GM18870 (cell line): ENCODE measurements around the gene MICALL1.
A peak's percentile ranks its signal among the peaks of the same experiment; 100 is the strongest.

Experiments used
- ATAC-seq: cut with Tn5 transposase; IDR thresholded peaks from one replicate; pipeline ENCODE4 v1.9.1; 2021; ENCODE audit warnings: moderate library complexity; ENCODE audit not compliant: unreplicated experiment

MICALL1 gene, protein sequence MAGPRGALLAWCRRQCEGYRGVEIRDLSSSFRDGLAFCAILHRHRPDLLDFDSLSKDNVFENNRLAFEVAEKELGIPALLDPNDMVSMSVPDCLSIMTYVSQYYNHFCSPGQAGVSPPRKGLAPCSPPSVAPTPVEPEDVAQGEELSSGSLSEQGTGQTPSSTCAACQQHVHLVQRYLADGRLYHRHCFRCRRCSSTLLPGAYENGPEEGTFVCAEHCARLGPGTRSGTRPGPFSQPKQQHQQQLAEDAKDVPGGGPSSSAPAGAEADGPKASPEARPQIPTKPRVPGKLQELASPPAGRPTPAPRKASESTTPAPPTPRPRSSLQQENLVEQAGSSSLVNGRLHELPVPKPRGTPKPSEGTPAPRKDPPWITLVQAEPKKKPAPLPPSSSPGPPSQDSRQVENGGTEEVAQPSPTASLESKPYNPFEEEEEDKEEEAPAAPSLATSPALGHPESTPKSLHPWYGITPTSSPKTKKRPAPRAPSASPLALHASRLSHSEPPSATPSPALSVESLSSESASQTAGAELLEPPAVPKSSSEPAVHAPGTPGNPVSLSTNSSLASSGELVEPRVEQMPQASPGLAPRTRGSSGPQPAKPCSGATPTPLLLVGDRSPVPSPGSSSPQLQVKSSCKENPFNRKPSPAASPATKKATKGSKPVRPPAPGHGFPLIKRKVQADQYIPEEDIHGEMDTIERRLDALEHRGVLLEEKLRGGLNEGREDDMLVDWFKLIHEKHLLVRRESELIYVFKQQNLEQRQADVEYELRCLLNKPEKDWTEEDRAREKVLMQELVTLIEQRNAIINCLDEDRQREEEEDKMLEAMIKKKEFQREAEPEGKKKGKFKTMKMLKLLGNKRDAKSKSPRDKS

DNA sequence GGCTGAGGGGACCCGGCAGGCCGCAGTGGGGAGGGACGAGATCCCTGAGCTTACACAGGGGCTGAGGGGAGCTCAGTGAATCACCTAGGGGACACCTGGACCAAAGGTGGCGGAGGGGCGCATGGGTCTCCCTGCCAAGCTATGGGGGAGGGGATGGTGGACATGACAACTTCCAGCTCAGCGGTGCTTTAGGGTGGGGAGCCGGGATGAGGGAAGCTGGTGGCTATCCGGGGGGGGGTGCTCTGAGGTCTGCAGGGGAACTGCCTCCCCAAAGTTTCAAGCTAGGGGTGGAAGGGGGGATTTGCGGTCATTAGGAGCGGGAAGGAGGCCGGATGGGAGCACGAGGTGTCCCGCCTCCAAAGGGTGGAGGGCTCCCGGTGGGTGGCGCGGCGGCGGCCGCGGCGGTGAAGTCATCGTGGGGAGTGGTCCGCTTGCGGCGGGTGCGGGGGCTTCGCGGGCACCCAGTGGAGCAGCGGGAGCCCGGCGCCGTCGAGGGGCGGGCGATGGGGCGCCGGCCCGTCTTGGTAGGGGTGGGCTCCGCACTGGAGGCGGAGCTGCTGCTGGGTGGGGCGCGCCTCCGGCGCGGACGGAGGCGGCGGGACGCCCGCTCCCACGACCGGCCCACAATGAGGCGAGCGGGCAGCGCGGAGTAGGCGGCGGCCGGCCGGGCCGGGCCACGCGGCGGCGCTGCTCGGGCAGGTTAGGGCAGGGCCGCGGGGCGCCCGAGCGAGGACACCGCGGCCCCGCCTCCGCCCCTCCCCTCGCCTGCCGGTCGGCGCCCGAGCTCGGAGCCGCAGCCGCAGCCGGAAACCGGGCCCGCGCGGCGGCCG lies at the start of gene MICALL1:
MICALL1 (plus strand) TSS at position 764 of the 830 bp plus-strand sequence. CDS start 126 bp downstream, outside the sequence.
- ATAC-seq, result no peak

DNA sequence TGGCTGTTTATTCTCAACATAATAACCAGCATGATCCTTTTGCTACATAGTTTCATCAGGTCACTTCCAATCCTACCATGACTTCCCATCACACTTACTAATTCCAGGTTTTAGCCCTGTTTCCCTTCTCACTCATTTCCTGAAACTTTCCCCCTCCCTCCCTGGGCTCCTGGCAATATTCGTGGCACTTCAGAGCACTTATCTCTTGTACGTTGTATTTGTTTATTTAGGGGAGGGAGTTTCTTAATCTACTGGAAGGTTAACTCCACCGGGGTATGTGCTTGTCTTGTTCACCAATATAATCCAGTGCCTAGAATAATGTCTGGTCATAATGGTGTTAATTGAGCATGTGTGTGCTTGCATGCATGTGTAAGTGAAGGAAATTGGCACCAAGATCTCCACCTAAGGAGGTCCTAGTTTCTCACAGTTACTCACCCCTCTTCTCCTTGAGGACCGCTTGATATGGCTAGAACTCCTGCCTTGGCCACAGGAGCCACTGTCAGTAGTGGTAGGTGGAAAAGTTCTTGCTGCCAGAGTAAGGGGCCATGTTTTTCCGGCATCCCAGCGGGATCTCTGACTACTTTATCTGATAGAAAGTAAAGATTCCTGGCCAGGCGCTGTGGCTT lies 45.2 kb upstream of the MICALL1 start:
- no peak for ATAC-seq

DNA sequence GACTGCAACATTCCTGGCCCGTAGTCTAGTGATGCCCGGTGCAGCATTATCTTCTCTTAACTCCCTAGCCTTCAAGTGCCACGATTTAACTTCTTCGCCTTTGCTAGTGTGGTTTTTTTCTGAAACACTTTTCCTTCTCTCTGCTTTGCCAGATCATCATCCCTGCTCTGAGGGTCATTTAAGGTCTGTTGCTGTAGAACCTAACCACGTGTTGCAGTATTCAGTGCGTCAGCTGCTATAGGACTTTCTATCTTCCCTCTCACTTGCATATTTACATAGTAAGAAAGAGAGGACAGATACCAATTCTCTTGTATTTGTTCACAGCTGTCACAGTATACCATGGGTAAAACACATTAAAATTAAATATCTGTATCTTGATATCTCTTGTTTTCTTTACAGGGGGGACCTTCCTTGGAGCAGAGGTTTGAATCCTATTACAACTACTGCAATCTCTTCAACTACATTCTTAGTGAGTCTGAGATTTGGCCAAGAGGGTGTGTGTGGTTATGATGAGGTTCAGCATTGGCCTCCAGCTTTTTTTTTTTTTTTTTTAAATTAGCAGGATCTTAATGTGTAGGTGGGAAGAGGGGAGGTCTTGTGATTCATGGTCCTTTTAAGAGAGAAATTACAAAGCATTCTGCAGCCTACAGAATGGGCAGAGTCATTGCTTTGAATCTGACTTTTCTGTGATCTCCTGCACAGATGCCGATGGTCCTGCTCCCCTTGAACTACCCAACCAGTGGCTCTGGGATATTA lies 43.3 kb upstream of the MICALL1 start:
- no peak for ATAC-seq

DNA sequence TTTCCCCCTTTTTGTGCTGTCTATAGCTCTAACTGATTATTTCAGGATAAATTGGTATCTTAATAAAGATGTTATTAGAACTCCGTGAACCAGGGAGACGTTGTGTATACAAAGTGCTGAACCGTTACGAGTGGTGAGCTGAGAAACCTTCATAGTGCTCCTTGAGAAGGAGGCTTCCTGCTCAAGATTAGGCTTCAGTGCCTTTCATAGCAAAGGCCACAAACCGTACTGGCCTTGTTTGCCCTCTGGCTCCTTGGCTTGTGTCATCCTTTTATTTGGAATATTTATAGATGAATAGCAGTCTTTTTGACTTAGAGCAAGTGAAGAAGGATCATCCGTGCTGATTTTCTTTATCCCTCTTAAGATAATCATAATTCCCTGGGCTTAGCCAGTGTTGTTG lies 40.6 kb upstream of the MICALL1 start:
- ATAC-seq, result no peak

DNA sequence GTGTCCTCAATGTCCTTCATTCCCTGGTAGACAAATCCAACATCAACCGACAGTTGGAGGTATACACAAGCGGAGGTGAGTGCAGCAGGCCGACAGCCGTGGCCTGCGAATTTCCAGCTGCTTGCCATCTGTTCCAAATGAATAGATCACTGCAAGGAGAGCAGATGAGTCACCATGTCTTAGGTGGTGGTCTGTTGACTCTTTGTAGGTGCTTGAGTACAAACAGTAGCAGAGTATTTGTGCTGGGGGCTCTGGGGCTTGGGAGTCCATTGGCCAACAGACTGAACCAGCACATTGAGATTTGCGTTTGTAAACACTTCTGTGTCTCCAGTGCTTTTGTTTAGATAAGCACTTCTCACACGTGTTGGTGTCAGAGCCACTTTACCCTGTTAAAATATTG lies 35.8 kb upstream of the MICALL1 start:
- ATAC-seq, result no peak

DNA sequence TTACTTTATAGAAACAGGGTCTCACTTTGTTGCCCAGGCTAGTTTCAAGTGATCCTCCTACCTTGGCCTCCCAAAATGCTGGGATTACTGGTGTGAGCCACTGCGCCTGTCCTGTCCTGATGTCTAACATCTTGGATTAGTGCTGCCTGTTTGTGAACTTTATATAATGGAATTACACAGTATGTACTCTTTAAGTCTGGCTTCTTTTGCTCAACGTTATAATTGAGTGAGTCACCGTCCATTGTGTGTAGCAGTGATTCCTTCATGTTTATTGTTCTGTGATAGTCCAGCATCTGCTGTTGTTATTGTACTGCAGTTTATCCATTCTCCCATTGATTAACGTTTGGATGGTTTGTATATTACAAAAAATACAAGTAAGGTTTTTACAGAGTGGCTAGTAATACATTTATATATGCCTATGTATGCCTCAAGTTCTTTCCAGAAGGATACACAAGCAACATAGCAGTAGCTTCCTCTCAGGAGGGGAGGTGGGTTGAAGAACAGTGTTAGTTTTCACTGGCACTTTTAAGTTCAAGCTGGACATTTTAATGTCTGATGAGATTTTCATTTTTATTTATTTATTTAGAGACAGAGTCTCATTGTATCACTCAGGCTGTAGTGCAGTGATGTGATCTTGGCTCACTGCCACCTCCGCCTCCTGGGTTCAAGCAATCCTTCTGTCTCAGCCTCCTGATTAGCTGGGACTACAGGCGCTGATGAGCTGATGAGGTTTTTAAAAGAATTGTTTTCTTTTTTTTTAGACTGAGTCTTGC lies 25.2 kb upstream of the MICALL1 start:
- ATAC-seq, result no peak

DNA sequence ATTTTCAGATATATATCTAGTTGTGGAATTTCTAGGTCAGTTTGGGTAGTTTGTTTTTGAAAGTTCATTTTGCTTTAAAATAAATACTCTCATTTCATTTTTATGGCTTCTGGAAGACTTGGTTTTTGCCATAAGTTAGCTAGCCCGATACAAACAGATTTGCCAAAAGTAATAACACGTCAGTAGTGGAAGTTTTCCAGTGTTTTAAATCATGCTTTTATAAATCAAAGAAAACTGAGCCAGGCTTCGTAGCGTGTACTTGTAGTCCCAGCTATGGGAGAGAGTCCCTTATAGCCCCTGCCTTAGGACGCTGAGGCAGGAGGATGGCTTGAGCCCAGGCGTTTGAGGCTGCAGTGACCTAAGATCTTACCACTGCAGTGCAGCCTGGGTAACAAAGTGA lies 21.7 kb upstream of the MICALL1 start:
- no peak for ATAC-seq

DNA sequence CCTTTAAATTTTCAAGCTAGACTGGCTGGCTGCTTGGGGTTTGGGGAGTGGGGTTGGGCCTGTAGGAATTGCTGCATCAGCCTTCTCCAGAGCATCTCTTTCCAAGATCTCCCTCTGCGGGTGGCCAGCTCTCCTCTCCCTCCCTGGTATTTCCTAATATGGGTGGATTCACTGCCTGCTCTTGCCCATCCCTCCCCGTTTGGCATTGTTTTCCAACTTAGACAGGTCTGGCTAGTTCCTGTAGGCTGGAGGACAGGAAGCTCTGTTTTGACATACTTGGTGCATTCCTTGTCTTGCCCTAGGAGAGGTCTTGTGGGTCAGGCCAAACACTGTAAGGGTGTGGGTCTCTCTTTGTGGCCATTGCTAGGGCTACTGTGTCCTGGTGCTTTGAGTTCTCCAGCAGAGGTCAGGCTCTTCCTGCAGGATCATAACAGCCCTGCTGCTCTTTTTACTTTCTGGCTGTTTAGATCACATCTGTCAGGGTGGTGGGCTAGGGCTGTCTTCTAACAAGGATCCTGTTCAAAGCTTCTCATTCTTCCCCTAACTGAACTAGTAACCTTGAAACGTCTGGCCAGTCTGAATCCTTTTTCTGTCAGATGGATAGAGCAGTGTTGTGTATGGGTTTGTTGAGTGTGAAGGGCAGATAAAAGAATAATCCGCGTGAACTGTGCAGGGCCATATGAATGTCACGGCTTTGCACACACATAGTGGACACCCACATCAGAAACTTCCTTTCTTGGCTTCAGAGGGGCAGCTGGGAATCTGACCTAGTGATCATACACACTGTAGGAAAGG lies 18.3 kb upstream of the MICALL1 start:
- no peak for ATAC-seq

DNA sequence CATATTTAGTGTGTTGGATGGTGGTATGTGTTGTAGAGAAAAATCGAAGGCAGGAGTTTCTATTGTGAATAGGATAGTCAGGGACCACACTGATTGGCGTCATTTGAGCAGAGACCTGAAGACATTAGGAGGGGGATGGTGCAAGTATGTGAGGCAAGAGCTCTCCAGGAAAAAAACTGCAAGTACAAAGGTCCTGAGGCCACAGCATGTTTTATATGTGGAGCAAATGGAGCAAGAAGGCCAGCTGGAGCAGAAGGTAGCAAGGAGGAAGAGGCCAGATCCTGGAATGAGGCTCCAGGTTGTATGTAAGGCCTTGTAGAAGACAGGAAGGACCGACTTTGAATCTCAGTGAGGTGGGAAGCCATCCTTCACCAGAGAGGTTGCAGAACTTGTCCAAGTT lies 14.2 kb upstream of the MICALL1 start:
- no peak for ATAC-seq

DNA sequence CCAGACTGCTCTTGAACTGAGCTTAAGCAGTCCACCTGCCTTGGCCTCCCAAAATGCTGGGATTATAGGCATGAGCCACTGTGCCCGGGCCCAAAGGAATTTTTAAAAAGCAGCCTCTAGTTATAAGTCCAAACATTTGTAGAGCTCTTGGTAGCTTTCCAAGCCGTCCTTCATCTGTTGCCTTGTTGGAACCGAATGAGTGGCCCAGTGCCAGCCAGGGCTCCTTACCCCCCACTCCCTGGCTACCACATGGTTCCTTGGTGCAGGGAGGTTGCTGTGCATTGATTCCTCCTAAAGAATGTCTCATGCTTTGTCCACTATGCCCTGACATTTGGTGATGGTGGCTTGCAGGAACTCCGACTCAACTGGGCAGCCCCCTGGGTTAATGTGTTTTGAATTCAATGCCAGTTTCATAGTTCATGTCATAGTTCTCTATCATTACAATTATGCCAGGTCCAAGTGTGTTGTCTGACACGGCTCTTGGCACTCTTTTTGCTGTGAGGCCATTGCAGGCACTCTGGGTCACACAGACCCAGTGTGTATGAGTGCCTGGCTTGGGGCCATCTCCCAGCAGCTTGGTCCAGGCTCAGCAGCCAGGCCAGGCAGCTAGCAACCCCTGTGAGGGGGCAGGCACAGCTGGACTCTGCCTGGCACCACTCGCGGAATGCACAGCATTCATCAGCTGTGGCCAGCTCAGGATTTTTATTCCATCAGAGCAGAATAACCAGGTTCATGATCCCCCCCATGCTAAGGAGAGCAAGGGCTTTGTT lies 13.3 kb upstream of the MICALL1 start:
- no peak for ATAC-seq

DNA sequence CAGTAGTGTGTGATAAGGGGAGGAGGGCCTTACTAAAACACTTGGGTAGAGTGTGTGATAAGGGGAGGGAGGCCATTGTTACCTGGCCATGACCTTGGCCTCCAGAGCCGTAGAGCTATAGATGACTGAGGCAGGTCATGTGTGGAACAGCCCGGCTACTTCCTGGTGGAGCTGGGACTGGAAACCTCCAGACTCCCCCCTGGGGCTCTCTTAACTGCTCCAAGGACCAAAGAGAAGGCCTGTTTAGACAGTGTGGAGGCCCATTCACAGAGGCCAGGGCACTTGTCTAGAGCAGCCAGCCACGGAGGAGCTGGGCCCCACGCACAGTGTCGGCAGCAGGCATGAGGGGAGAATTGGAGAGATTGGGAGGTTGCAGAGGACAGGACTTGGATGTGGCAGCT lies 12.5 kb upstream of the MICALL1 start:
- ATAC-seq, result no peak

DNA sequence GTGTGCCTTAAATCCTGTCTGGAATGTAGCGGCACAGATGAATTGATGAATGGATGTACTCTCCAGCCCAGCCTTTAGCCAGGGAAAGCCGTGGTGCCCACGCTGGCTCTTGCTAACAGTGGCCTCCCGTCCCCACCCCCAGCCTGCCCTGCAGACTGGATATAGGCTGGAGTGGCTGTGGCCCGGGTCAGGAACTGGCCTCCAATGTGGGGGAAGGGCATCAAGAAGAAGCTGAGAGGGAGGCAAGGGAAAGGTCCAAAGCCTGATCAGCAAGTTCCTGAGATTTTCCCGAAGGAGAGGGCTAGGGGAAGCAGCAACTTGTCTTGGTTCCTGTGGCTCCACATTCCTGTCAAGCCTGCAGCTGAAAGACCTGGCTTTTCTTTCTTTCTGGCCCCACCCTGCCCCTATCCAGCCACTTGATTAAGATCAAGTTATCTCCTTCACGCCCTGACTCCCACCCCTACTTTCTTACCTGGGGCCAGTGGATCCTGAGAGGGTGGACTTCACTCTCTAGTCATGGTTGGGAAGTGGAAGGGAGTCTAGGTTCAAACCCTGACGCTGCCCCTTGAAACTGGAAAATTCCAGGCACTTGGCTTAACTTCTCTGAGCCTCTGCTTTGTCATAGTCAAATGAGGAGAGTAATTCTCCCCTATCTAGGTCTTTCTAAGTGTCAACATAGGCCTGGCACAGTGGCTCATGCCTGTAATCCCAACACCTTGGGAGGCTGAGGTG lies 11.0 kb upstream of the MICALL1 start:
- no peak for ATAC-seq

DNA sequence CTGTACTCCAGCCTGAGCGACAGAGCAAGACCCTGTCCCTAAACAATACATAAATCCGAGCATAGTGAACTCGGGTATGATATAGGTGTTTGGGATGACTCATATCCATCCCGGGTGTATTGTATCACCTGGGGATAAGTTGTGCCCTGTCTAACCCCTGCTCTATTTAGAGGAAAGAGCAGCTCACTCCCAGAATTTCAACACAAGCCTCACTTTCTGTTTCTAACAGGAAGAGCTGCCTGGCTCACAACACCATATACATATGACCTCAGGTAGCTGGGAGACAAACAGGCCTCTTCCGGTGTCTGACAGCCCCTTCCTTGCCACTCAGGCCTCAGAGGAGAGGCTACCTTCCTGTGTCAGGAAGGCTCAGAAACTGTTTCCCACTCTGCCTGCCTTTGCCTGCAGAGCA lies 9.9 kb upstream of the MICALL1 start:
- ATAC-seq, result peak; percentile 61

DNA sequence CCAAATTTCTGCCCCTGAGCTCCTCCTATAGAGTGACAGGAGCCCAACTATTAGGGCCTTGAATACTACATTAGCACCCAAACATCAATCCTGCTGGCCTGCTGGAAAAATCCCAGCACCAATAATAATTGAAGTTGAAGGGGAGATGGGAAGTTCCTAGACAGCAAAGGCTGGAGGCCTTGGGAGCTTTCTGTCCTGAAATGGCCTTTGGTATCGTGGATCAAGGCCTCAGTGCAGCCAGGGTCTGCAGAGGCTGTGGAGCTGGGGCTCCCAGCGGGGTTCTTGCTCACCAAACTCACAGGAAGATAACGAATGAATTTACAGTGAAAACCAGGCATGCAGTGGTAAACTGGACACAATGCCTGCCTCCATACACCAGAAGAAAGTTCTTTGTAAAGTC lies 9.2 kb upstream of the MICALL1 start:
- ATAC-seq, result no peak

DNA sequence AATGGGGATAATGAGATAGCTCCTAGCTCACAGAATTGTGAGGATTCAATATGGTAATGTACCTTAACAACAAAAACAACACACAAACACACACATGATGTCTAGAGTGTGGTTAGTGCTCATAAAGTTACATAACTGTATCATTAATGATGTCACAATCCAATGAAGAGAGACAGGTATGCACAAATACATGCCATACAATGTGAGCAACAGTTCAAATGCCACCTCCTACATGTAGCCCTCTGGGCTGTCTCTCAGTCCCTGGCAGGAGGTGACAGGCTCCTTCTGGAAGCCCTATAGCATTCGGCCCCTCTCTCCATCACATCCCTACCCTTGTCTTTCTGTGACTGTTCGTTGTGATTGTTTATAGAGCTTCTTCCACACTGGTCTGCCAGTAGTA lies 8.3 kb upstream of the MICALL1 start:
- ATAC-seq, result no peak

DNA sequence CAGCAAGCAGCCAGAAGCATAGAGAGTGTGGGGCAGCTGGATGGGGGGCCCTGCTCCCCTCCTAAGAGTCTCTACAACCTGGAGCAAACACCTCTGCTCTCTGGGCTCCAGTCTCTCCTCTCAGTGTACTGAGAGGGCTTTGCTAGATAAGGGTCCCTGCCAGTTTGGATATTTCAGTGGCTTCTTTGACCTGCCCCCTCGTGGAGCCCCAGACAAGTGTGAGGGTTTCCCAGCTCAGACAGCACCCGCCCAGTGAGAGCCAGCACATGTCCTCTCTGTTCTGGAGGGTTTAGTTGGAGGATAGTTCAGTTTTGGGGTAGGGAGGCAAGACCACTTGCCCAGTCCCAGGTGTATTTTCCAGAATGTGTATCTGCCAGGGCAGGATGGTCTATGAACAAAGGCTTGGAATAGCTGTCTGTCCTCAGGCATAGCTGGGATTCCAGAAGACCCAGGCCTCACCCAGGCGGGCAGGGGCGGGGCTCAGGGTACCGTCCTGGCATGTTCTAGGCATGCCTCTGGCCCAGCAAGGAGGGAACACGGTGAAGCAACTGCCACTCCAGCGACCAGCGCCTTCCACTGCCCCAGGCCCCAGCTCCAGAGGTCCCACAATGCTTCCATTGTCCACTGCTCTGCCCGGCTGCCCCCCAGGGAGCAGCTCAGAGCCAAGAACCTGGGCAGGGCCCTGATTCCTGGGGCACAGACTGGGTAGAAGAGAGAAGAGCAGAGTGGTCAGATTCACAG lies 7.5 kb upstream of the MICALL1 start:
- no peak for ATAC-seq
